Measurements from ENCODE around the gene PRELID2.

The PRELID2 gene

DNA sequence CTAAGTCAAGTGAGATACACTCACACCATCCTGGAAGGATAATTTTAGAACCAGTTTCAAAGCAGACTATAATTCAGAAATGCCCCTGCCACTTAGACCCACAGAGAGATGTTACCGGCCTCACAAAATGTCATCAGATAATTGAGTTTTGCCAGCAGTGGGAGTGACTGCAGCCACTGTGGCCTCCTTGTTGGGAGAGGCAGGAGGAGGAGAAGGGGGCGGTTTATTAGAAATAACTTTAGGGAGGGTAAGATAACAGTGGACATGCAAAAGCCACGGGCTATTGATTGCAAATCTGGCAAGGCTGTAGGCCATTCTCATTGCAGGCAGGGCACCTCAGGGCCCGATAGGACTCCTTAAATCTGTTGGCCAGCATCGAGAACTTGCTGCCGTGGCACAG is 24.3 kb upstream of the PRELID2 start:
- TF ChIP-seq, protein P1, sequence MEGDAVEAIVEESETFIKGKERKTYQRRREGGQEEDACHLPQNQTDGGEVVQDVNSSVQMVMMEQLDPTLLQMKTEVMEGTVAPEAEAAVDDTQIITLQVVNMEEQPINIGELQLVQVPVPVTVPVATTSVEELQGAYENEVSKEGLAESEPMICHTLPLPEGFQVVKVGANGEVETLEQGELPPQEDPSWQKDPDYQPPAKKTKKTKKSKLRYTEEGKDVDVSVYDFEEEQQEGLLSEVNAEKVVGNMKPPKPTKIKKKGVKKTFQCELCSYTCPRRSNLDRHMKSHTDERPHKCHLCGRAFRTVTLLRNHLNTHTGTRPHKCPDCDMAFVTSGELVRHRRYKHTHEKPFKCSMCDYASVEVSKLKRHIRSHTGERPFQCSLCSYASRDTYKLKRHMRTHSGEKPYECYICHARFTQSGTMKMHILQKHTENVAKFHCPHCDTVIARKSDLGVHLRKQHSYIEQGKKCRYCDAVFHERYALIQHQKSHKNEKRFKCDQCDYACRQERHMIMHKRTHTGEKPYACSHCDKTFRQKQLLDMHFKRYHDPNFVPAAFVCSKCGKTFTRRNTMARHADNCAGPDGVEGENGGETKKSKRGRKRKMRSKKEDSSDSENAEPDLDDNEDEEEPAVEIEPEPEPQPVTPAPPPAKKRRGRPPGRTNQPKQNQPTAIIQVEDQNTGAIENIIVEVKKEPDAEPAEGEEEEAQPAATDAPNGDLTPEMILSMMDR (IDR thresholded peaks at IDR 0.05; ENCODE audit: poor library complexity, severe bottlenecking), result no peak
- Histone ChIP-seq H3K4me1 (ENCODE audit: insufficient read depth, poor library complexity, severe bottlenecking) (peaks cover 6% of the 10 kb centered on the region), H3K27me3 (ENCODE audit: insufficient read depth, poor library complexity, severe bottlenecking) (no peaks in the 10 kb centered on the region), H3K36me3 (ENCODE audit: low read depth) (no peaks in the 10 kb centered on the region), H3K4me3 (ENCODE audit: severe bottlenecking) (no peak overlapping the region), H3K9me3 (ENCODE audit: severe bottlenecking) (no peaks in the 10 kb centered on the region), H3K27ac (ENCODE audit: poor library complexity, severe bottlenecking) (no peak overlapping the region)
- no peak for ATAC-seq (ENCODE audit: low read depth)
- no peak for DNase-seq (ENCODE audit: low spot score)

DNA sequence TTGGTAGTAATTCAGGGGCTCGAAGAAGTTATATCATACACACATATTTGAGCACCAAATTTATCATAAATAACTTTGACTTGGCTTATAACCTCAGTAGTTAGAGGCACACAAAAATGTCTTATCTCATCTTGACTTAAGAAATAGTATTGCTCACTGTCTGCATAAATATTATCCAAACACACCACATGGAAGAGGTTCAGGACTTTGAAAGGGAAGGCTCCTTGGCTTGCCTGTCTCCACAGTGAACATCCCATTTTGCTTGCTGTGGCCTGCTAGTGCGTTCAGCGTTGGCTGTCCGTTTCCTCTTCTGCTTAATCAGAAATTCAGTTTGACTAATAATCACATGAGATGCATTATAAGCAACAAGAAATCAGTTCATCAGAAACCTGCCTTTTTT is 23.8 kb upstream of the PRELID2 start:
- TF ChIP-seq, protein P1 (IDR thresholded peaks at IDR 0.05; ENCODE audit: poor library complexity, severe bottlenecking), result no peak
- Histone ChIP-seq H3K36me3 (ENCODE audit: low read depth) (no peaks in the 10 kb centered on the region), H3K4me3 (ENCODE audit: severe bottlenecking) (no peak overlapping the region), H3K9me3 (ENCODE audit: severe bottlenecking) (no peaks in the 10 kb centered on the region), H3K4me1 (ENCODE audit: insufficient read depth, poor library complexity, severe bottlenecking) (peaks cover 10% of the 10 kb centered on the region), H3K27me3 (ENCODE audit: insufficient read depth, poor library complexity, severe bottlenecking) (no peaks in the 10 kb centered on the region), H3K27ac (ENCODE audit: poor library complexity, severe bottlenecking) (no peak overlapping the region)
- no peak for ATAC-seq (ENCODE audit: low read depth)
- DNase-seq (ENCODE audit: low spot score), result no peak

DNA sequence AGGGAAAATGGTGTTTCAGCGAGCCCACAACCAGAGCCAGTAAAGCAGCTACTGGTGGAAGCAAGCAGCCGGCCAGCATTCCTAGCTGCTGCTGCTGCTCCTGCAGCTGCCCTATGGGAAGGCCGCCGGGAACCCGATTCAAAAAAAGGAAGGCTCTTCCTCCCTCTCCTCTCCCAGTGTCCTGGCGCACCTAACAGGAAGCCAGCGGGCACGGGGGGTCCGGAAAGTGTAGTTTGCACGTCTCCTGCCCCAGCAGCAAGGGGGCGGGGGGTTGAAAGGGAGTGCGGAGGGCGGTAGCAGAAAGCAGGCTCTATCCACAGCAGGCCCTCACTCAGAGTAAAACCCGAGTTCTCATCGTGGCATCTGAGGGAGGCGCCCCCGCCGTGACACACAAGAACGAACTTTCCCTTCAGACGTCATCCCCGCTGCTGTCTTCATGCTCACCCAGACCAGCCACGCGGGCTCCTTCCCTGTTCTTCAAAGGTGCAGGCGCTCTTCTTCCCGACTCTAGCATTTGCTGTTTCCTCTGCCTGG is 21.2 kb upstream of the PRELID2 start:
- no peak overlapping the region for H3K4me3 ChIP-seq (ENCODE audit: severe bottlenecking)
- TF ChIP-seq, protein P1 (IDR thresholded peaks at IDR 0.05; ENCODE audit: poor library complexity, severe bottlenecking), result no peak
- H3K27ac ChIP-seq (ENCODE audit: poor library complexity, severe bottlenecking), result no peak overlapping the region
- DNase-seq (ENCODE audit: low spot score), result no peak
- peak; percentile 24; the same call in 1 of the 3 replicates for ATAC-seq (ENCODE audit: low read depth)
- peaks cover 10% of the 10 kb centered on the region for H3K4me1 ChIP-seq (ENCODE audit: insufficient read depth, poor library complexity, severe bottlenecking)
- no peaks in the 10 kb centered on the region for H3K36me3 ChIP-seq (ENCODE audit: low read depth)
- no peaks in the 10 kb centered on the region for H3K9me3 ChIP-seq (ENCODE audit: severe bottlenecking)
- H3K27me3 ChIP-seq (ENCODE audit: insufficient read depth, poor library complexity, severe bottlenecking), result no peaks in the 10 kb centered on the region

DNA sequence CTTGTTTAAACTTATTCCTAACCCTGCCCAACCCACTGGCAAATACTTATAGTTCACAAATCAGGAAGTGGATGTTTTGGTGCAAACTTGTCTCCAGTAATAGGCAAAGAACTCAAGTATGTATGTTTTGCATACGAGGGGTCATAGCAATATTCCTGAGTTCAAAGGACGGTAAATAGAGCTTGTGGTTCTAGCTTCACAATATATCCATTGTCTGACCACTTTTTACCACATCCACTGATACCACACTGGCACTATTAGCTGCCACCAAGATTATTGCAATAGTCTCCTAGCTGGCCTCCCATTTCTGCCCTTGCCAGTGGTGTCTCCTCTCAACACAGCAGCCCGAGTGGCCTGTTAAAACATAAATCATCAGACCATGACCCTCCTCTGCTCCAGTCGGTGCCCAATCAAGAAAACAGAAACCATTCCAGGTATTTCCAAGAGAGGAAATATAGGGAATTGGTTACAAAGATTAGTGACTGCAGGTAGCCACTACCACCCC is 20.7 kb upstream of the PRELID2 start:
- Histone ChIP-seq H3K27ac (ENCODE audit: poor library complexity, severe bottlenecking) (no peak overlapping the region), H3K36me3 (ENCODE audit: low read depth) (no peaks in the 10 kb centered on the region), H3K4me1 (ENCODE audit: insufficient read depth, poor library complexity, severe bottlenecking) (peaks cover 10% of the 10 kb centered on the region), H3K9me3 (ENCODE audit: severe bottlenecking) (no peaks in the 10 kb centered on the region), H3K4me3 (ENCODE audit: severe bottlenecking) (no peak overlapping the region), H3K27me3 (ENCODE audit: insufficient read depth, poor library complexity, severe bottlenecking) (no peaks in the 10 kb centered on the region)
- DNase-seq (ENCODE audit: low spot score), result no peak
- ATAC-seq (ENCODE audit: low read depth), result no peak
- TF ChIP-seq, protein P1 (IDR thresholded peaks at IDR 0.05; ENCODE audit: poor library complexity, severe bottlenecking), result no peak

DNA sequence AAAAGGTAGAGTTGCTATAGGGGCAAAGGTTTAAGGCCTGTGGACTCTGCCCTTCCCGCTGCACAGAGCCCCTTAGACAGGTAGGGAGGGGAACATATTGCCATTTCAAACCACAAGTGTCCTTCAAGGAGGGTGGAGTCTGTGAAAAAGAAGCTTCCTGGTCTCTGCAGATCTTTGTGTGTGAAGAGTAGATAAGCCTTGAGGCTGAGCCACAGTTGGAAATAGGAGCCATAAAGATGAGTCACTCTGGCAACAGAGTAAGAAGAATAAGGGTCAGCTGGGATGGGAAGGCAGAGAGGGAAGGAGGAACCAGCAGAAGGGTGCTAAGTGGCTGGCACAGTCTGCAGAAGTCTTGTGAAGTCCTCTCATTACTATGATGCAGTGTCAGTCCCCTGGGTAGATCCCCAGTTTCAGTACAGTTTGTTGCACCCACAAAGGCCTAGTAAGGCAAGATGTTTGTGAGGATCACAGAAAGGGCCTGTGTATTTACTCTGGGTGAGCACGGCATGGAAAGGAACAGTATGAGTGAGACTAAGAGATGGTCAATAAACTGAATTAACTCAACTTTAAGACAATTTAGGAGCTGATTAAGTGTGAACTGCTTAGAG is 19.6 kb upstream of the PRELID2 start:
- H3K27me3 ChIP-seq (ENCODE audit: insufficient read depth, poor library complexity, severe bottlenecking), result no peaks in the 10 kb centered on the region
- no peak overlapping the region for H3K27ac ChIP-seq (ENCODE audit: poor library complexity, severe bottlenecking)
- TF ChIP-seq, protein P1 (IDR thresholded peaks at IDR 0.05; ENCODE audit: poor library complexity, severe bottlenecking), result no peak
- no peak overlapping the region for H3K4me3 ChIP-seq (ENCODE audit: severe bottlenecking)
- ATAC-seq (ENCODE audit: low read depth) (peak; percentile 95), DNase-seq (ENCODE audit: low spot score) (no peak)
- no peaks in the 10 kb centered on the region for H3K36me3 ChIP-seq (ENCODE audit: low read depth)
- H3K4me1 ChIP-seq (ENCODE audit: insufficient read depth, poor library complexity, severe bottlenecking), result peaks cover 10% of the 10 kb centered on the region
- H3K9me3 ChIP-seq (ENCODE audit: severe bottlenecking), result no peaks in the 10 kb centered on the region
